Fibroblast of pulmonary artery (primary cell): Measurements from ENCODE around the gene GABARAPL1.
"Not testable (repeated sequence)": the region's sequence is repeated elsewhere in the genome, so short reads cannot be mapped to it uniquely, and the experiment has no call there.

Experiments
- DNase-seq: peaks from one replicate; pipeline ENCODE4 v3.0.0-alpha.2; 2010; ENCODE audit warnings: low read depth
- H3K4me3 ChIP-seq: replicated peaks from 2 replicates; pipeline ENCODE4 v1.5.1; 2011; ENCODE audit warnings: low read depth, mild to moderate bottlenecking, control low read depth, low read length, moderate library complexity
- CTCF ChIP-seq: IDR thresholded peaks from 2 replicates; pipeline ENCODE4 v1.5.1; 2011; ENCODE audit warnings: mild to moderate bottlenecking, control low read depth, low read length, inconsistent platforms; ENCODE audit errors: missing control alignments

Gene GABARAPL1

GRCh38 chr12:10221846-10222245 lies 9.2 kb downstream of the GABARAPL1 start:
- no peak for DNase-seq
- no peak overlapping the region for H3K4me3 ChIP-seq
- TF ChIP-seq CTCF = no peak

DNA sequence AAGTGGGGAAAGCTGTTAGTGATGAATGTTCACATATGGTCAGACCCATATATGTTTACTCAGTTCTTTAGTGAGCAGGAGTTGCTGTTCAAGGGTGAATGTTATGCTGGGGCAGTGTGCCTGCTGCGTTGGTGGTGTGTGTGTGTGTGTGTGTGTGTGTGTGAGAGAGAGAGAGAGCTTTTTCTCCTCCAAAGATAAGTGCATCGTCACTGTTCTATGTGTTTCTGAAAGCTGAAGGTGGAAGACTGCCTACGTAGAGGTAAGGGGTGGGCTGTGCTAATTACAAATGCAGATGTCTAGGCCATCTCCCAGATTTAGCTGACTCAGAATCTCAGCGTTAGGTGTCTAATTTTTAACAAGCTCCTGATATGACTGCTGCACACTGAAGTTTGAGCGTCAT lies 10.5 kb downstream of the GABARAPL1 start:
- H3K4me3 ChIP-seq = no peak overlapping the region
- no peak for DNase-seq
- no peak for TF ChIP-seq CTCF

GRCh38 chr12:10225426-10225825 lies 12.7 kb downstream of the GABARAPL1 start:
- H3K4me3 ChIP-seq, DNase-seq: not testable (repeated sequence)

DNA sequence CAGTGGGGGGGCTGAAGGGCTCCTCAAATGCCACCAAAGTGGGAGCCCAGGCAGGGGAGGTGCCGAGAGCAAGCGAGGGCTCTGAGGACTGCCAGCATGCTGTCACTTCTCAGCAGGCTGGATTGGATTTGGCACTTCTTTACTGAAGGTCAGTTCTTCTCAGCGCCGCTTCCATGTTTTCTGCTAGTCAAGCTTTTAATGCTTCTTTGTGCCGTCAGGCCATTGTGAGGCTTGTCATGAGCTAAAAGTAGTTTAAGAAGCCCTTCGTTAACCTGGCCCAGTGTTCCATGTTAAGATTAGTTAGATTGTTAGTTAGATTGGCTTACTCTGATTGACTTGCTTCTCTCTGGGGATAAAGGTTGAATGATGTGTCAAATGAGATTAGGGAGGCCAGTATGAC lies 13.4 kb downstream of the GABARAPL1 start:
- no peak overlapping the region for H3K4me3 ChIP-seq
- no peak for DNase-seq
- TF ChIP-seq CTCF = no peak

- DNase-seq = no peak
- no peak overlapping the region for H3K4me3 ChIP-seq
- TF ChIP-seq CTCF = no peak
These were observed 14.1 kb downstream of the GABARAPL1 start for GRCh38 chr12:10226731-10227130.

DNA sequence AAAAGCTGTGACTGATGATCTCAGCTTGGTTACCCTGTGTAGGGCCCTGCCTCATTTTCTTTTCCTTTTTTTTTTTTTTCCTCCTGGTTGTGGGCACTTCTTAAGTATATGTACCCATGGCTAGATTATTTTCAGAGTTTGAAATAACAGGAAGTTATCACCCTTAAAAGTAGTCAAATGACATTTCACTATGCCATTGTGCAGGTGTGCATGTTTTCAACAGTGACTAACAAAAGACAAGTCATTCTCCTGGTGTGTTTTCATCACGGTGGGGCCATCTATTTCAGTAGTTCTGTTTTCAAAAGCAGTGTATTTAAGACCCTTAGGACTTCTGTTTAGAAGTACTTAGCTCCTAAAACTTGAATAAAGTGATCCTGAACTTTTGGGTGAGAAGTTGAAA lies 15.0 kb downstream of the GABARAPL1 start:
- no peak overlapping the region for H3K4me3 ChIP-seq
- no peak for DNase-seq
- no peak for TF ChIP-seq CTCF

DNA sequence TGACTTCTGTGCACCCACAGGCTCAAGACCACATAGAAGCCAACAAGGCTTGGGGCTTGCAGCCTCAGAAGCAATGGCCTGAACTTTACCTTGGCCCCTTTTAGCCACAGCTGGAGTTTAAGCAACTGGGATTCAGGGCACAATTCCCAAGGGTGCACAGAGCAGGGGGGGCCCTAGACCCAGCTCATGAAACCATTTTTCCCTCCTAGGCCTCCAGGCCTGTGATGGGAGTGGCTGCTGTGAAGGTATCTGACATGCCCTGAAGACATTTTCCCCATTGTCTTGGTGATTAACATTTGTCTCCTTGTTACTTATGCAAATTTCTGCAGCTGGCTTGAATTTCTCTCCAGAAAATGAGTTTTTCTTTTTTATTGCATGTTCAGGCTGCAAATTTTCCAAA lies 21.9 kb downstream of the GABARAPL1 start:
- no peak for TF ChIP-seq CTCF
- DNase-seq = no peak
- H3K4me3 ChIP-seq = no peak overlapping the region
